Measurements from ENCODE around the gene OR10R2.

Gene OR10R2

GRCh38 chr1:158506369-158506987, 34.5 kb downstream of the OR10R2 start:
- TF ChIP-seq CTCF (IDR thresholded peaks at IDR 0.05; ENCODE audit: borderline replicate concordance, insufficient read depth, low read depth, low read length), result peak; percentile 62
- H3K4me3 ChIP-seq (ENCODE audit: low read depth, low read length), result no peak overlapping the region

- H3K4me3 ChIP-seq (ENCODE audit: low read depth, low read length), result no peak overlapping the region
- TF ChIP-seq CTCF (IDR thresholded peaks at IDR 0.05; ENCODE audit: borderline replicate concordance, insufficient read depth, low read depth, low read length), result no peak
These were observed 35.5 kb downstream of the OR10R2 start for GRCh38 chr1:158507511-158507910.

GRCh38 chr1:158509471-158510156, 37.6 kb downstream of the OR10R2 start:
- H3K4me3 ChIP-seq (ENCODE audit: low read depth, low read length), result no peak overlapping the region
- TF ChIP-seq CTCF (IDR thresholded peaks at IDR 0.05; ENCODE audit: borderline replicate concordance, insufficient read depth, low read depth, low read length), result no peak

- H3K4me3 ChIP-seq (ENCODE audit: low read depth, low read length), result no peak overlapping the region
- no peak for TF ChIP-seq CTCF (IDR thresholded peaks at IDR 0.05; ENCODE audit: borderline replicate concordance, insufficient read depth, low read depth, low read length)
These were observed 44.9 kb downstream of the OR10R2 start for GRCh38 chr1:158516966-158517365.

GRCh38 chr1:158520021-158520420, 48.0 kb downstream of the OR10R2 start:
- no peak overlapping the region for H3K4me3 ChIP-seq (ENCODE audit: low read depth, low read length)
- no peak for TF ChIP-seq CTCF (IDR thresholded peaks at IDR 0.05; ENCODE audit: borderline replicate concordance, insufficient read depth, low read depth, low read length)

GRCh38 chr1:158520955-158521665, 49.1 kb downstream of the OR10R2 start:
- H3K4me3 ChIP-seq (ENCODE audit: low read depth, low read length), result no peak overlapping the region
- no peak for TF ChIP-seq CTCF (IDR thresholded peaks at IDR 0.05; ENCODE audit: borderline replicate concordance, insufficient read depth, low read depth, low read length)
